Measurements from ENCODE around the gene SUSD6.
"Not testable (repeated sequence)": the region's sequence is repeated elsewhere in the genome, so short reads cannot be mapped to it uniquely, and the experiment has no call there.

The SUSD6 gene

GRCh38 chr14:69620981-69621380 lies 9.6 kb downstream of the SUSD6 start:
- no peak for DNase-seq (ENCODE audit: low read depth)

- DNase-seq (ENCODE audit: low read depth): no peak
Observed at GRCh38 chr14:69624136-69624535, 12.7 kb downstream of the SUSD6 start.

- peak; percentile 53 for DNase-seq (ENCODE audit: low read depth)
Observed at GRCh38 chr14:69625299-69626131, 14.1 kb downstream of the SUSD6 start.

- no peak for DNase-seq (ENCODE audit: low read depth)
Observed at GRCh38 chr14:69626132-69626500, 14.7 kb downstream of the SUSD6 start.

GRCh38 chr14:69629225-69630127 lies 18.1 kb downstream of the SUSD6 start:
- peak; percentile 27 for DNase-seq (ENCODE audit: low read depth)

- peak; percentile 42 for DNase-seq (ENCODE audit: low read depth)
Observed at GRCh38 chr14:69630360-69630759, 19.0 kb downstream of the SUSD6 start.

GRCh38 chr14:69631509-69631908 lies 20.1 kb downstream of the SUSD6 start:
- peak; percentile 69 for DNase-seq (ENCODE audit: low read depth)

- no peak for DNase-seq (ENCODE audit: low read depth)
Observed at GRCh38 chr14:69632164-69632563, 20.8 kb downstream of the SUSD6 start.

GRCh38 chr14:69632593-69633151 lies 21.3 kb downstream of the SUSD6 start:
- DNase-seq (ENCODE audit: low read depth): no peak

- no peak for DNase-seq (ENCODE audit: low read depth)
Observed at GRCh38 chr14:69633238-69633637, 21.8 kb downstream of the SUSD6 start.

GRCh38 chr14:69635981-69636639 lies 24.7 kb downstream of the SUSD6 start:
- no peak for DNase-seq (ENCODE audit: low read depth)

- no peak for DNase-seq (ENCODE audit: low read depth)
Observed at GRCh38 chr14:69636718-69637480, 25.5 kb downstream of the SUSD6 start.

- DNase-seq (ENCODE audit: low read depth): no peak
Observed at GRCh38 chr14:69637503-69638031, 26.2 kb downstream of the SUSD6 start.

GRCh38 chr14:69640931-69641330 lies 29.5 kb downstream of the SUSD6 start:
- no peak for DNase-seq (ENCODE audit: low read depth)

GRCh38 chr14:69642212-69642793 lies 30.9 kb downstream of the SUSD6 start:
- not testable (repeated sequence) for DNase-seq (ENCODE audit: low read depth)

- peak; percentile 64 for DNase-seq (ENCODE audit: low read depth)
Observed at GRCh38 chr14:69643430-69644200, 32.2 kb downstream of the SUSD6 start.

- DNase-seq (ENCODE audit: low read depth): no peak
Observed at GRCh38 chr14:69644814-69645213, 33.4 kb downstream of the SUSD6 start.

GRCh38 chr14:69647213-69647612 lies 35.8 kb downstream of the SUSD6 start:
- peak; percentile 23 for DNase-seq (ENCODE audit: low read depth)

- DNase-seq (ENCODE audit: low read depth): not testable (repeated sequence)
Observed at GRCh38 chr14:69647642-69648041, 36.2 kb downstream of the SUSD6 start.

All from ELR (cell line).